Right ventricle myocardium superior (tissue), 1 donor: ENCODE data around the gene GABRB2. TPM values are rescaled to one million over a fixed set of nuclear protein-coding genes. Genes with fewer than 3 reads are reported as not detected.
"Not testable (repeated sequence)": the region's sequence is repeated elsewhere in the genome, so short reads cannot be mapped to it uniquely, and the experiment has no call there.

ENCODE experiments used
- ATAC-seq: fragments of 200-7000 bp; cut with Tn5 transposase; one replicate; pipeline ENCODE4 v1.9.1; 2020; ENCODE audit warnings: mild to moderate bottlenecking; ENCODE audit not compliant: poor library complexity
- DNase-seq: peaks from one replicate; pipeline ENCODE4 v3.0.0-alpha.2; 2020
- intact Hi-C: fragments of 100-400 bp; cut with DNase I; formaldehyde crosslinking; loops from one replicate; pipeline ENCODE4 v1.11.2; 2022
- total RNA-seq: library from RNA; stranded (reverse); fragmentation: NEBNext Ultra II Directional; extraction: Animal tissue kit (Norgen Biotek cat#: 25700); gene quantifications from one replicate; pipeline ENCODE4 v1.2.1, GENCODE V29; 2021
- donor health status: DM: no; HTN: yes; CAD: no; lungs with severe emphysema.

Gene GABRB2
- total RNA-seq, 1 donor from 2014 or later, result not detected

GRCh38 chr5:161277011-161277410 is 269.5 kb downstream of the GABRB2 start:
- intact Hi-C loops, result no loop called here
- DNase-seq (no peak), ATAC-seq (no peak)

DNA sequence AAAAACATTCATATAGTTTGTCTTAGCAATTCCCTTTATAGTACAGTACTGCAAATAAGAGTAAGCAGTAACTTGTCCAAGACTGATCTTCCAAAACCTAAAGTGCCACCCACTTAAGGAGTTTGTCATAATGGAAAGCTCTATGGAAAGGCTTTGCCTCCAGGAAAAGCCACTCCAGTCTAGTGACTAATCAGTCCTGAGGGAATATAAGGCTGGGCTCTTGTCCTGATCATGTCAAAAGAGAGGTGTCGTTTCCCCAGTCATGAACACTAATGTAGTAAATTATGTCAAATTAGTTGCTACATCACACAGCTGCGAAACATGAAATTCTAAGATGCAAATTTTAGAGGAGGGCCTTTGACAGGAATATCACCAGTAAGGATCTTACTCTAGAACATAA is 271.6 kb downstream of the GABRB2 start:
- intact Hi-C loops, result no loop called here
- no peak for ATAC-seq
- no peak for DNase-seq

DNA sequence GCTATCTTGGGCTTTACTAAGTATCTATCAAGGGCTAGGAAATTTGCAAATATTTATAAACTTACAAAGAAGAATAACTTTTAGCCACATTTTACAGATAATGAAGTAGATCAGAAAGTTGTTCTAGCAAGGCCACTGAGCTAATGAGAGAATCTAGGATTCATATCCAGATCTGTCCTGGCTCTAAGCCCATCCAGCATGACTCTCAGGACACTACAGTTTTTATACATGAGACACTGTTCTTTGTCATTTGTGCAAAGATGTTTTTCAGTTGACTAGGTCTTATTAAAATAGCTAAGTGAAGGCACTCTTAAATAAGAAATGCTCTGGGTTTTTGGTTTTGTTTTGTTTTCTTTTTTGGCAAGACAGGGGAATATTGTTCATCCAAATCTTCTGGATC is 273.1 kb downstream of the GABRB2 start:
- ATAC-seq (no peak), DNase-seq (no peak)
- intact Hi-C loops, result no loop called here

DNA sequence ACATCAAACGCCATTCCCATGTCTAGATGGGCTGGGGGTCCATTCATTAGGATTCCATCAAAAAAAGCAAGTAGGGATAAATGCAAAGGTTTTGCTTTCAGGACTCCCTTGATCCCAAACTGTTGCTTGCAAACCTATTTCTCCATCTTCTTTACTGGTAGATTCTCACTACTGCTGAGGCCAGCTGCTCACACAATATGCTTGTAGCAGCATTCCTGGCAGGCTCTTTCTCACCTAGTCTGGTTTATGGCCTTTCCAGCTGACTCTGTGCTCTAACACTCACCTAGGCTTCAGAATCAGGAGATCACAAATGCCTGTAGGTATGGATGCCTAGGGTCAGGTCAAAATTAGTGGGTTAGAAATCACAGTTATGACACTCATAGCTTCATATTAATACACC is 274.7 kb downstream of the GABRB2 start:
- intact Hi-C loops, result no loop called here

DNA sequence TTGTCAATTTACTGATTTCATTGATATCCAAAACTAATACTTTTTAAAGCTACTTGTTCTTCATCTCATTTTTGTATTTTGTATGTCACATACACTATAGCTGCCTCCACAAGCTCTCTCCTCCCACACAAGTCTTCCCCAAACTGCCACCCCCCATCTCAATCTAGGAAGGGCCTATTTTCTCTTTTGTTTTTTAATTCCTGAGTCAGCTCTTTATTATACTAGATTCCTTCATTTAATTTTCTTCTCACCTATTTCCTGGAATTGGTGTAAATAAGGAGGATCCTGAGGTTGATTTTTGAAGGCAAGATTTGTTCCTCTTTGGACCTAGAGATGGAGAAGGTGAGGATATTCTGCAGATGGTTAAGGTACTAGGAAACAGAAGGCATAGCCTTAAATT is 277.4 kb downstream of the GABRB2 start:
- intact Hi-C loops, result no loop called here
- DNase-seq (no peak), ATAC-seq (no peak)

More for the DNA sequence above, 274.7 kb downstream of the GABRB2 start:
- DNase-seq (no peak), ATAC-seq (no peak)

- intact Hi-C loops, result no loop called here
- ATAC-seq, result no peak
- DNase-seq, result no peak
Measured at GRCh38 chr5:161266954-161267353, 279.6 kb downstream of the GABRB2 start.

DNA sequence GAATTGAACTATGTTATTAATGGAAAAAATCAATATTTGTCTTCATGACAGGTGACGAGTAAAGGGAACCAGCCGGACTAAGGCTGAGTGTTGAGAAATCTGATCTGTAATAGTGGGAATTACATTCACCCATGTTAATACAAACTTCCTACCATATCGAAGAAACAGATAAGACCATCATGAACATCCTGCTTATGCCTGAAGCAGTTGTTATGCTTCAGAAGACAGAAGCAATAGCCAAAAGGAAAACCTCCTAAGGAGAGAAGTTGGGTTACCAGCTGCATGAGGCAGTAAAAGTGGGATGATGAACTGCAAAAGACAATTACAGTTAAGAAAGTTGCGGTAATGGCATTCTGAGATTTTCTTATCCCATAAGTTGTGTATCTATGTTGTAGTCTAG is 281.5 kb downstream of the GABRB2 start:
- intact Hi-C loops, result no loop called here
- DNase-seq (no peak), ATAC-seq (no peak)

DNA sequence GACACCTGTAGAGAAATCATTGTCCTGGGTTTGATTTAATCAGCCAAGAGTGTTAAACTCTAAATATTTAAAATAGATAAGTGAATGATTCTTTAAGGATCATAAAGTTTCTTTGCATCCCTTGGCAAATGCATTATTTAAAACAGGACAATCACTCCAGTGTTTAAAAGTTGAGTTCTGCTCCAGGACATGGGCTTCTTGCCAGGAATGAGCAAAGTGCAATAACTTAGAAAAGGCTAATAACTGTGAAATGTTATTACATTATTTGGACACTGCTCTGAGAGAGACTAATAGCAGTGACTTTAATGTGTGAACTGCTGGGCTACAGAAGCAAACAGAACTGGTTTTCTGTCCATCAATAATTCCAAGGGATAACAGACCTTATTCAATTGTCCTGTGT is 283.3 kb downstream of the GABRB2 start:
- ATAC-seq (no peak), DNase-seq (no peak)
- intact Hi-C loops, result no loop called here

DNA sequence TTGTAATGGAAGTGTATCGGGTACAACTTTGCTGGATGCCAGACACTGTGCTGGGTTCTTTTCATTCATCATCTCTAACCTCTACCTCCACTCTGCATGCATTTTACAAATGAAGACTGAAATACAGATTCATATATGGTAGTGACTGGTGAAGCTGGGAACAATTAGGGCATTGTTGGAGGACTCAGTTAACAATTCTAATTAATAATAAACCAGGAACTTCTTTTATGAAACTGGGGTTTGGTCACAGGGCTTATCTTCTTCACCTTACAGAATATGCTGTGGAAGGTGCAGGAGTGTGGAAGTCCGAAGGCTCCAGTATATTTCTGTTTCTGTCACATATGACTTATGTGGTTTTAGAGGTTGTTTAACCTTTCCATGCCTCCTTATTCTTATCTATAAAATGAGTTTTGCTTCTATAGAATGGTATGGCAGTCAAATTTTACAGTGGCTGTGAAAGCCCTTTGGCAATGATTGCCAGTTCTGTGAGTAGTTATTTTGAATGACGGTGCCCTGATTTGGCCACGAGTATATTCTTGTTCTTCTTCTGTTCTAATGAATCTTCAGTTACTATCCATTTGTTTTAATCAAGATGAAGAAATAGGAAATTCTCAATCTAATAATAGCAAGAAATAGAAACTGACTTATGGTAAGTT is 284.7 kb downstream of the GABRB2 start:
- no peak for ATAC-seq
- no peak for DNase-seq
- intact Hi-C loops, result no loop called here

GRCh38 chr5:161258438-161258837 is 288.1 kb downstream of the GABRB2 start:
- intact Hi-C loops, result no loop called here
- DNase-seq (no peak), ATAC-seq (no peak)

DNA sequence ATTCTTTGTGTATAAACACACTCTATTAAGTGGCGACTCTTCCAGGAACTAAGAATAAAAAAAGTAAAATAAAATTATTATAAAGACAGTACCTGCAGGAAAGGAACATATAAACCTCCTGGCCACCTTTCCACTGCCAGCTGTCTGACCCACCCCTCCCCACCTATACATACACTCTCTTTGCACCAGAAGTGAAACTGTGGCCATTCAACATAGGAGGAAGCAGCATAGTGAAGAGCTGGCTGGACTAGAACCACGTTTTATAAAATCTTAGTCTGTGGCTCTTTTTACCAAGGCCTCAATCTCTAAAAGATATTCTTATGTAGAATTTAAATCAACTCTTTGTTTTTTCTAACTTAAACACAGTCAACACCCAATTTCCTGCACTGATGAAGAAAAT is 289.6 kb downstream of the GABRB2 start:
- intact Hi-C loops, result no loop called here
- ATAC-seq (no peak), DNase-seq (no peak)

GRCh38 chr5:161252955-161253354 is 293.6 kb downstream of the GABRB2 start:
- intact Hi-C loops, ATAC-seq, DNase-seq: not testable (repeated sequence)

- intact Hi-C loops, result no loop called here
- ATAC-seq, result no peak
- DNase-seq, result no peak
Measured at GRCh38 chr5:161246749-161247148, 299.8 kb downstream of the GABRB2 start.

- ATAC-seq, intact Hi-C loops, DNase-seq: not testable (repeated sequence)
Measured at GRCh38 chr5:161245846-161246245, 300.7 kb downstream of the GABRB2 start.

Other genes starting within 250 kb of the GABRB2 start
- not detected for gene GABRA6, start 139.0 kb upstream of the GABRB2 start, total RNA-seq